Activated CD8-positive, alpha-beta memory T cell treated with anti-CD3 and anti-CD28 coated beads, Interleukin-2, amount 10 ng/mL, durations not matched to agents 7 days and 5 days (primary cell): Measurements from ENCODE around the gene MED4. TPM values are rescaled to one million over a fixed set of nuclear protein-coding genes. Genes with fewer than 3 reads are reported as not detected.

Experiments
- ATAC-seq: fragments of 150-1000 bp; cut with Tn5 transposase; one replicate; pipeline ENCODE4 v1.10.0; 2021; ENCODE audit warnings: moderate library complexity
- CTCF ChIA-PET: fragments of 350-600 bp; sonication (Branson Sonifier 250); formaldehyde crosslinking; loops from one replicate; lab custom pipeline; 2021; ENCODE audit warnings: antibody characterized with exemption; lab: Charles Lee
- DNase-seq: peaks from one replicate; pipeline ENCODE4 v3.0.0-alpha.2; 2020
- H3K27ac Mint-ChIP-seq: one replicate; pipeline ENCODE4 v1.8.0; 2021; ENCODE audit warnings: mild to moderate bottlenecking, mixed read lengths
- H3K27me3 Mint-ChIP-seq: one replicate; pipeline ENCODE4 v1.8.0; 2021; ENCODE audit warnings: mixed read lengths
- H3K36me3 Mint-ChIP-seq: one replicate; pipeline ENCODE4 v1.8.0; 2021; ENCODE audit warnings: mild to moderate bottlenecking, mixed read lengths
- H3K4me1 Mint-ChIP-seq: one replicate; pipeline ENCODE4 v1.8.0; 2021; ENCODE audit warnings: mixed read lengths
- H3K4me3 Mint-ChIP-seq: one replicate; pipeline ENCODE4 v1.8.0; 2021; ENCODE audit warnings: mild to moderate bottlenecking, moderate library complexity, mixed read lengths
- H3K9me3 Mint-ChIP-seq: one replicate; pipeline ENCODE4 v1.8.0; 2022; ENCODE audit warnings: low read depth, mixed read lengths
- total RNA-seq, 2 experiments: library from RNA; stranded (reverse); gene quantifications; one replicate each; pipeline ENCODE4 v1.2.3, GENCODE V29; 2021

The MED4 gene
- total RNA-seq, 2 experiments from 2014 or later = 53.8 to 58.8 TPM

GRCh38 chr13:48043789-48044503 lies 51.0 kb downstream of the MED4 start:
- Mint-ChIP-seq H3K4me3 (no peak overlapping the region), H3K9me3 (no peaks in the 10 kb centered on the region), H3K27ac (peak overlapping the region; percentile 86), H3K36me3 (peaks cover 50% of the 10 kb centered on the region), H3K27me3 (no peaks in the 10 kb centered on the region), H3K4me1 (peaks cover 45% of the 10 kb centered on the region)
- DNase-seq = no peak
- CTCF ChIA-PET = no interaction called here
- peak; percentile 91 for ATAC-seq

GRCh38 chr13:48042894-48043293 lies 52.0 kb downstream of the MED4 start:
- Mint-ChIP-seq H3K4me3 (no peak overlapping the region), H3K27ac (peak overlapping the region; percentile 86), H3K27me3 (no peaks in the 10 kb centered on the region), H3K4me1 (peaks cover 53% of the 10 kb centered on the region), H3K36me3 (peaks cover 42% of the 10 kb centered on the region), H3K9me3 (no peaks in the 10 kb centered on the region)
- DNase-seq = no peak
- no peak for ATAC-seq
- CTCF ChIA-PET = no interaction called here

- CTCF ChIA-PET = no interaction called here
- no peaks in the 10 kb centered on the region for H3K27me3 Mint-ChIP-seq
- no peak for ATAC-seq
- peaks cover 65% of the 10 kb centered on the region for H3K4me1 Mint-ChIP-seq
- H3K27ac Mint-ChIP-seq = no peak overlapping the region
- H3K9me3 Mint-ChIP-seq = no peaks in the 10 kb centered on the region
- peaks cover 29% of the 10 kb centered on the region for H3K36me3 Mint-ChIP-seq
- H3K4me3 Mint-ChIP-seq = no peak overlapping the region
- no peak for DNase-seq
These were observed 54.0 kb downstream of the MED4 start for GRCh38 chr13:48040896-48041295.

- no peak overlapping the region for H3K4me3 Mint-ChIP-seq
- H3K4me1 Mint-ChIP-seq = peaks cover 64% of the 10 kb centered on the region
- no peak for DNase-seq
- no peaks in the 10 kb centered on the region for H3K27me3 Mint-ChIP-seq
- no peak for ATAC-seq
- H3K36me3 Mint-ChIP-seq = peaks cover 28% of the 10 kb centered on the region
- H3K27ac Mint-ChIP-seq = no peak overlapping the region
- CTCF ChIA-PET = interaction anchor here (1.8 kb wide), 1 partner anchor 27 kb away, joined by 5 read pairs; no protein-coding TSS in a partner anchor
- H3K9me3 Mint-ChIP-seq = no peaks in the 10 kb centered on the region
These were observed 54.9 kb downstream of the MED4 start for GRCh38 chr13:48040049-48040448.

GRCh38 chr13:48038761-48039160 lies 56.1 kb downstream of the MED4 start:
- H3K9me3 Mint-ChIP-seq = no peaks in the 10 kb centered on the region
- H3K27ac Mint-ChIP-seq = peak overlapping the region; percentile 95
- H3K36me3 Mint-ChIP-seq = peaks cover 38% of the 10 kb centered on the region
- no peaks in the 10 kb centered on the region for H3K27me3 Mint-ChIP-seq
- peaks cover 54% of the 10 kb centered on the region for H3K4me1 Mint-ChIP-seq
- CTCF ChIA-PET = interaction anchor here (0.6 to 3.7 kb wide), 15 partner anchors 8 to 840 kb away, joined by 3 to 38 read pairs (median 4); partner anchors contain the start of genes ITM2B and MED4
- ATAC-seq (no peak), DNase-seq (no peak)
- peak overlapping the region; percentile 96 for H3K4me3 Mint-ChIP-seq

GRCh38 chr13:48037346-48038173 lies 57.3 kb downstream of the MED4 start, which contains the start of gene NUDT15:
TSS of gene NUDT15 (plus strand) at chr13:48037726. CDS start at chr13:48037747, 21 bp downstream.
- CTCF ChIA-PET = interaction anchor here (0.6 to 3.7 kb wide), 29 partner anchors 8 to 938 kb away, joined by 3 to 38 read pairs (median 3); partner anchors contain the start of genes CYSLTR2, FNDC3A, MED4 and SUCLA2
- peak; percentile 97 for DNase-seq
- ATAC-seq = peak; percentile 92
- Mint-ChIP-seq H3K4me3 (peak within 1 kb of the TSS; percentile 96), H3K9me3 (no peaks in the 10 kb centered on the region), H3K27ac (peak within 1 kb of the TSS; percentile 95), H3K27me3 (no peaks in the 10 kb centered on the region), H3K4me1 (peaks cover 42% of the 10 kb centered on the region), H3K36me3 (peaks cover 36% of the 10 kb centered on the region)

GRCh38 chr13:48029859-48030258 lies 65.0 kb downstream of the MED4 start:
- CTCF ChIA-PET = interaction anchor here (1.4 kb wide), 1 partner anchor 9 kb away, joined by 3 read pairs; no protein-coding TSS in a partner anchor
- Mint-ChIP-seq H3K36me3 (peaks cover 52% of the 10 kb centered on the region), H3K9me3 (peaks cover 11% of the 10 kb centered on the region), H3K27ac (no peak overlapping the region), H3K4me3 (no peak overlapping the region), H3K27me3 (no peaks in the 10 kb centered on the region), H3K4me1 (peaks cover 4% of the 10 kb centered on the region)
- no peak for DNase-seq
- no peak for ATAC-seq

GRCh38 chr13:48028066-48028465 lies 66.8 kb downstream of the MED4 start:
- Mint-ChIP-seq H3K9me3 (peaks cover 11% of the 10 kb centered on the region), H3K4me3 (no peak overlapping the region), H3K36me3 (peaks cover 42% of the 10 kb centered on the region), H3K27ac (no peak overlapping the region), H3K27me3 (no peaks in the 10 kb centered on the region), H3K4me1 (peaks cover 4% of the 10 kb centered on the region)
- ATAC-seq = no peak
- CTCF ChIA-PET = no interaction called here
- DNase-seq = no peak

Other genes with a start within 250 kb of the MED4 start
- 10 to 100 TPM; 33.2 to 44.4 TPM for gene SUCLA2, start 93.8 kb downstream of the MED4 start, total RNA-seq
- 10 to 100 TPM; 10.6 to 13.7 TPM for gene NUDT15, start 57.4 kb downstream of the MED4 start, total RNA-seq
- gene ITM2B, start 138.1 kb upstream of the MED4 start, total RNA-seq = 100 to 1,000 TPM; 163 to 197 TPM
- 10 to 100 TPM; 49.2 to 55.7 TPM for gene RB1, start 208.6 kb upstream of the MED4 start, total RNA-seq